NB4 (cell line): ENCODE data around the gene SIX2.

Source experiments
- POLR2A ChIP-seq: IDR thresholded peaks from 2 replicates; pipeline ENCODE4 v1.6.1; 2011; ENCODE audit warnings: mild to moderate bottlenecking; ENCODE audit not compliant: insufficient read length; ENCODE audit errors: extremely low read depth
- TF ChIP-seq, protein P1 (sequence below): IDR thresholded peaks from one replicate; pipeline ENCODE4 v1.5.1; 2012; ENCODE audit warnings: low read depth, low read length
- TF ChIP-seq, protein P2 (sequence below): IDR thresholded peaks from 2 replicates; pipeline ENCODE4 v1.6.1; 2011; ENCODE audit warnings: low read depth, low read length

DNA sequence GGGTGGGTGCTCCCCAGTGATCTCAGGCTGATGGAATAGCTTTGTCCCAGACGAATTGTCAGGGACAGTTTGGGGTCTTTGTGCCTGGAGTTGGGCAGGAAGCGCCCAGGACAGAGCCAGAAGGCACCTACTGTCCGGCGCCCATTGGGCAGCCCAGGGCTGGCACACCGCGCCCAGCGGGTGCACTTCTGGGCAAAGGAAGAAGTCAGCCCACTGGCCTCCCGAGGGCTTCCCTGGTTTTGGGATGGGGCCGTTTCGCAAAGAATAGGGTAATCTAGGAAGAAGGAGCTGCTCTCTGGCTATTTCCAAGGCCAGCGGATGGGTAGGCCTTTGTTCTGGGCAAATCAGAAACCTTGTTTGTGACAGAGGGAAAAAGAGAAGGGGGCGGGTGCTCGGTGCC is 3.5 kb upstream of the SIX2 start:
- no peak for TF ChIP-seq POLR2A
- TF ChIP-seq, protein P1, sequence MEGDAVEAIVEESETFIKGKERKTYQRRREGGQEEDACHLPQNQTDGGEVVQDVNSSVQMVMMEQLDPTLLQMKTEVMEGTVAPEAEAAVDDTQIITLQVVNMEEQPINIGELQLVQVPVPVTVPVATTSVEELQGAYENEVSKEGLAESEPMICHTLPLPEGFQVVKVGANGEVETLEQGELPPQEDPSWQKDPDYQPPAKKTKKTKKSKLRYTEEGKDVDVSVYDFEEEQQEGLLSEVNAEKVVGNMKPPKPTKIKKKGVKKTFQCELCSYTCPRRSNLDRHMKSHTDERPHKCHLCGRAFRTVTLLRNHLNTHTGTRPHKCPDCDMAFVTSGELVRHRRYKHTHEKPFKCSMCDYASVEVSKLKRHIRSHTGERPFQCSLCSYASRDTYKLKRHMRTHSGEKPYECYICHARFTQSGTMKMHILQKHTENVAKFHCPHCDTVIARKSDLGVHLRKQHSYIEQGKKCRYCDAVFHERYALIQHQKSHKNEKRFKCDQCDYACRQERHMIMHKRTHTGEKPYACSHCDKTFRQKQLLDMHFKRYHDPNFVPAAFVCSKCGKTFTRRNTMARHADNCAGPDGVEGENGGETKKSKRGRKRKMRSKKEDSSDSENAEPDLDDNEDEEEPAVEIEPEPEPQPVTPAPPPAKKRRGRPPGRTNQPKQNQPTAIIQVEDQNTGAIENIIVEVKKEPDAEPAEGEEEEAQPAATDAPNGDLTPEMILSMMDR, result no peak
- TF ChIP-seq, protein P2, sequence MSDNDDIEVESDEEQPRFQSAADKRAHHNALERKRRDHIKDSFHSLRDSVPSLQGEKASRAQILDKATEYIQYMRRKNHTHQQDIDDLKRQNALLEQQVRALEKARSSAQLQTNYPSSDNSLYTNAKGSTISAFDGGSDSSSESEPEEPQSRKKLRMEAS, result no peak
